ENCODE measurements around the gene HOXC6. TPM values are rescaled to one million over a fixed set of nuclear protein-coding genes. Genes with fewer than 3 reads are reported as not detected.

HOXC6 gene
- total and polyA plus RNA-seq, 9 of the 15 experiments (the other 6 are each of a cell fraction or from before 2014, with no cell fraction given): 0.06 to 4.0 (median 1.4) TPM

- in situ Hi-C loops (cut with MboI) (no loop called here), intact Hi-C loops (cut with micrococcal nuclease) (loop anchor here (2.0 kb wide), 1 partner anchor 25 kb away; the partner anchor contains the start of gene HOXC5)
- H4K20me1 ChIP-seq (replicated peaks; ENCODE audit: control insufficient read depth, insufficient read depth, low read length): no peaks in the 10 kb centered on the region; the same call in 1 of the 2 replicates
- no peak overlapping the region for H3K27ac ChIP-seq (ENCODE audit: extremely low read depth, low read depth, low read length)
- BruUV-seq (replicated peaks): no TSS peak
- H3K4me3 ChIP-seq: no peak overlapping the region
- no peaks in the 10 kb centered on the region for H3K36me3 ChIP-seq (ENCODE audit: control insufficient read depth, insufficient read depth, low read length)
- DNase-seq (ENCODE audit: extremely low read depth in 1 of 4, low spot score in 3 of 4) (no peak), FAIRE-seq (no peak), ATAC-seq (no peak)
- no peaks in the 10 kb centered on the region; the same call in 2 of the 3 replicates for H3K79me2 ChIP-seq (ENCODE audit: control insufficient read depth, insufficient read depth, low read length)
- WGBS (ENCODE audit: insufficient coverage, low coverage, missing lambda C conversion rate): 49% methylated on average over 2 of the region's 2 CpGs
- POLR2A ChIA-PET: interaction anchor here (0.6 to 1.6 kb wide), 6 partner anchors 10 to 1823 kb away, joined by 3 to 8 read pairs (median 3); partner anchors contain the start of gene SMUG1
- H3K9me1 ChIP-seq (ENCODE audit: control insufficient read depth, insufficient read depth, low read length): no peaks in the 10 kb centered on the region
- CTCF ChIA-PET (ENCODE audit: low intra/inter-chr PET ratio): interaction anchor here (1.0 to 3.0 kb wide), 3 partner anchors 194 to 210 kb away, joined by 3 to 42 read pairs (median 30); no protein-coding TSS in a partner anchor
- no peak overlapping the region for H2AFZ ChIP-seq (ENCODE audit: low read depth, low read length)
- no peak overlapping the region for H3K4me2 ChIP-seq (ENCODE audit: insufficient read depth, low read length)
- peaks cover 22 to 41% of the 10 kb centered on the region in 2 experiments for H3K4me1 ChIP-seq (replicated peaks in 1 of 2; ENCODE audit: control insufficient read depth in 2 of 2, insufficient read depth in 2 of 2, low read length in 2 of 2)
- H3K27me3 ChIP-seq (ENCODE audit: control insufficient read depth in 2 of 2, insufficient read depth in 2 of 2, low read length in 2 of 2): no peaks in the 10 kb centered on the region
- no peak overlapping the region for H3K9ac ChIP-seq (ENCODE audit: insufficient read depth in 1 of 2, low read depth in 2 of 2, low read length in 2 of 2)
- no peaks in the 10 kb centered on the region for H3K9me3 ChIP-seq (replicated peaks; ENCODE audit: control insufficient read depth, insufficient read depth, low read depth, low read length)
- TF ChIP-seq ZNF586 (CRISPR knock-in tag; conservative IDR thresholded peaks at IDR 0.05) (no peak), ZNF431 (CRISPR knock-in tag; IDR thresholded peaks at IDR 0.05) (no peak), TBP (optimal IDR thresholded peaks at IDR 0.05; ENCODE audit: low read depth, low read length) (no peak), CBX1 (IDR thresholded peaks at IDR 0.05; ENCODE audit: low read depth) (no peak), CCNT2 (IDR thresholded peaks at IDR 0.05; ENCODE audit: borderline replicate concordance, extremely low read depth, insufficient read length, low read depth, low read length) (no peak), TAF7 (tag; IDR thresholded peaks at IDR 0.05) (no peak), USF1 (CRISPR knock-in tag; IDR thresholded peaks at IDR 0.05) (no peak), ZKSCAN3 (CRISPR knock-in tag; IDR thresholded peaks at IDR 0.05) (no peak), TAF1 (IDR thresholded peaks at IDR 0.05; ENCODE audit: control insufficient read depth, extremely low read depth, insufficient read depth, low read length, severe bottlenecking) (no peak), ZC3H8 (IDR thresholded peaks at IDR 0.05) (no peak), KHSRP (IDR thresholded peaks at IDR 0.05) (no peak)
- TF ChIP-seq, protein P1, sequence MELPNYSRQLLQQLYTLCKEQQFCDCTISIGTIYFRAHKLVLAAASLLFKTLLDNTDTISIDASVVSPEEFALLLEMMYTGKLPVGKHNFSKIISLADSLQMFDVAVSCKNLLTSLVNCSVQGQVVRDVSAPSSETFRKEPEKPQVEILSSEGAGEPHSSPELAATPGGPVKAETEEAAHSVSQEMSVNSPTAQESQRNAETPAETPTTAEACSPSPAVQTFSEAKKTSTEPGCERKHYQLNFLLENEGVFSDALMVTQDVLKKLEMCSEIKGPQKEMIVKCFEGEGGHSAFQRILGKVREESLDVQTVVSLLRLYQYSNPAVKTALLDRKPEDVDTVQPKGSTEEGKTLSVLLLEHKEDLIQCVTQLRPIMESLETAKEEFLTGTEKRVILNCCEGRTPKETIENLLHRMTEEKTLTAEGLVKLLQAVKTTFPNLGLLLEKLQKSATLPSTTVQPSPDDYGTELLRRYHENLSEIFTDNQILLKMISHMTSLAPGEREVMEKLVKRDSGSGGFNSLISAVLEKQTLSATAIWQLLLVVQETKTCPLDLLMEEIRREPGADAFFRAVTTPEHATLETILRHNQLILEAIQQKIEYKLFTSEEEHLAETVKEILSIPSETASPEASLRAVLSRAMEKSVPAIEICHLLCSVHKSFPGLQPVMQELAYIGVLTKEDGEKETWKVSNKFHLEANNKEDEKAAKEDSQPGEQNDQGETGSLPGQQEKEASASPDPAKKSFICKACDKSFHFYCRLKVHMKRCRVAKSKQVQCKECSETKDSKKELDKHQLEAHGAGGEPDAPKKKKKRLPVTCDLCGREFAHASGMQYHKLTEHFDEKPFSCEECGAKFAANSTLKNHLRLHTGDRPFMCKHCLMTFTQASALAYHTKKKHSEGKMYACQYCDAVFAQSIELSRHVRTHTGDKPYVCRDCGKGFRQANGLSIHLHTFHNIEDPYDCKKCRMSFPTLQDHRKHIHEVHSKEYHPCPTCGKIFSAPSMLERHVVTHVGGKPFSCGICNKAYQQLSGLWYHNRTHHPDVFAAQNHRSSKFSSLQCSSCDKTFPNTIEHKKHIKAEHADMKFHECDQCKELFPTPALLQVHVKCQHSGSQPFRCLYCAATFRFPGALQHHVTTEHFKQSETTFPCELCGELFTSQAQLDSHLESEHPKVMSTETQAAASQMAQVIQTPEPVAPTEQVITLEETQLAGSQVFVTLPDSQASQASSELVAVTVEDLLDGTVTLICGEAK (IDR thresholded peaks at IDR 0.05): no peak
- TF ChIP-seq, protein P1 (CRISPR knock-in tag; IDR thresholded peaks at IDR 0.05): no peak
Observed at GRCh38 chr12:54007538-54008259, 20.5 kb upstream of the HOXC6 start.
